Stimulated activated naive B cell treated with anti-CD40 and anti-IgM and Interleukin-4, amounts not matched to agents 10 μg/mL and 1 μg/mL and 100 μg/mL, for 72 hours (primary cell): Measurements from ENCODE around the gene PAFAH1B1.
"Not testable (repeated sequence)": the region's sequence is repeated elsewhere in the genome, so short reads cannot be mapped to it uniquely, and the experiment has no call there.

ENCODE experiments used
- ATAC-seq, 2 donors: fragments of 150-1000 bp; cut with Tn5 transposase; replicated peaks; 2 replicates each; pipeline ENCODE4 v1.10.0; 2021; ENCODE audit warnings: moderate library complexity in 1 of 2
- DNase-seq: peaks from one replicate; pipeline ENCODE4 v3.0.0; 2021
- H3K27ac Mint-ChIP-seq: one replicate; pipeline ENCODE4 v1.8.0; 2022; ENCODE audit warnings: mild to moderate bottlenecking, mixed read lengths
- H3K27me3 Mint-ChIP-seq, 2 donors: one replicate each; pipeline ENCODE4 v1.8.0; 2022; ENCODE audit warnings: mixed read lengths in 2 of 2
- H3K36me3 Mint-ChIP-seq, 2 donors: one replicate each; pipeline ENCODE4 v1.8.0; 2022; ENCODE audit warnings: mixed read lengths in 2 of 2, mild to moderate bottlenecking in 1 of 2
- H3K4me1 Mint-ChIP-seq, 2 donors: one replicate each; pipeline ENCODE4 v1.8.0; 2022; ENCODE audit warnings: mixed read lengths in 2 of 2, mild to moderate bottlenecking in 1 of 2
- H3K4me3 Mint-ChIP-seq, 2 donors: one replicate each; pipeline ENCODE4 v1.8.0; 2022; ENCODE audit warnings: mild to moderate bottlenecking in 2 of 2, mixed read lengths in 2 of 2, moderate library complexity in 1 of 2
- H3K9me3 Mint-ChIP-seq, 2 donors: one replicate each; pipeline ENCODE4 v1.8.0; 2022; ENCODE audit warnings: mixed read lengths in 2 of 2, mild to moderate bottlenecking in 1 of 2

The PAFAH1B1 gene

DNA sequence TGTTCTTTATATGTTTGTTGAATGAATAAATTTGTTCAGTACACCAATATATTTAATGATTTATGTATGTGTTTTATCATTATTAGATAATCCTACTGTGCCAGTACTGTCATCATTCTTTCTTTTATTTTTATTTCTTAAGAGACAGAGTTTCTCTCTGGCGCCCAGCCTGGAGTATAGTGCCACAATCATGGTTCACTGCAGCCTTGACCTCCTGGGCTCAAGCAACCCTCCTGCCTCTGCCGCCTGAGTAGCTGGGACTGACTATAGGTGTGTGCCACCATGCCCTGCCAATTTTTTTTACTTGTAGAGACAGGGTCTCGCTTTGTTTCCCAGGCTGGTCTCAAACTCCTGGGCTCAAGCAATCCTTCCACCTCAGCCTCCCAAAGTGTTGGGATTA, 41.8 kb downstream of the PAFAH1B1 start:
- Mint-ChIP-seq H3K9me3 (peaks cover 3 to 4% of the 10 kb centered on the region in 2 donors), H3K36me3 (peaks cover 20 to 28% of the 10 kb centered on the region in 2 donors), H3K27me3 (no peaks in the 10 kb centered on the region), H3K27ac (no peak overlapping the region), H3K4me1 (peaks cover 23 to 53% of the 10 kb centered on the region in 2 donors), H3K4me3 (no peak overlapping the region)
- no peak for DNase-seq
- ATAC-seq, result no peak

DNA sequence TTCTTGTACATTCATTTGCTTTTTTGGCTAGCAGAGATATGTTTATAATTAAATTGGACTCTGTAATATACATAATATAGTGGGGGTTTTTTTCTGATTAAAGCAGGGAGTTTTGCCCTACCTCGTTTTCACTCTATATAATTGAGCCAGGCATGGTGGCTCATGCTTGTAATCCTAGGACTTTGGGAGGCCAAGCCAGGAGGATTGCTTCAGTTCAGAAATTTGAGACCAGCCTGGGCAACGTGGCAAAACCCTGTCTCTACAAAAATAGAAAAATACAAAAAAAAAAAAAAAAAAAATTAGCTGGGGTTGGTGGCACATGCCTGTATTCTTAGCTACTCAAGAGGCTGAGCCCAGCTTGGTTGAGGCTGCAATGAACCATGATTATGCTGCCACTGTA, 42.2 kb downstream of the PAFAH1B1 start:
- Mint-ChIP-seq H3K9me3 (peaks cover 0 to under 1% of the 10 kb centered on the region in 2 donors), H3K4me3 (no peak overlapping the region), H3K27me3 (no peaks in the 10 kb centered on the region), H3K36me3 (peaks cover 20 to 28% of the 10 kb centered on the region in 2 donors), H3K27ac (no peak overlapping the region), H3K4me1 (peaks cover 19 to 49% of the 10 kb centered on the region in 2 donors)
- no peak for DNase-seq
- ATAC-seq, result no peak

DNA sequence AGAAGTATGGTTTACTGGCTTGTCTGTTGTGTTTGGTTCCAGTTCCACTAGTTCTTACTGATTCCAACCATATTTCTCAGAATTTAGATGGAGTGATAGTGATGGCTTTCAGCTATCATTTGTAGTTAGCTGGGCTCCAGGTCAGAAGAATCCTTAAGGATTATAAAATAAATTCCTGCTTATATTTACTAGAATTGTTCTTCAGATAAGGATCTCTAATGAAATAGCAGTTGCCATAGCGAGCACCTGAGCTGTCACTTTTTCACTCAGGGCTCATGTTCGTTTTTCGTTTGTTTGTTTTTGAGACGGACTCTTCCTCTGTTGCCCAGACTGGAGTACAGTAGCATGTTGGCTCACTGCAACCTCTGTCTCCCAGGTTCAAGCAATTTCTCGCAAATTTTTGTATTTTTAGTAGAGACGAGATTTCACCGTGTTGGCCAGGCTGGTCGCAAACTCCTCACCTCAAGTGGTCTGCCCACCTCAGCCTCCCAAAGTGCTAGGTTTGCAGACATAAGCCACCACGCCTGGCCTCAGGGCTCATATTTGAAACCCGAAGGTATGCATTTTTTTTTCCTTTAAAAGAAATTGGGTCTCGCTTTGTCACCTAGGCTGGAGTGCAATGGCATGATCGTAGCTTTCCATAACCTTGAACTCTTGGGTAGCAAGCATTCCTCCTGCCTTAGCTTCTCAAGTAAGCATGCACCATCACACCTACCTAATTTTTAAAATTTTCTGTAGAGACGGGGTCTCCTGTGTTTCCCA, 42.9 kb downstream of the PAFAH1B1 start:
- Mint-ChIP-seq H3K27ac (peak overlapping the region; percentile 33), H3K4me1 (peaks cover 21 to 48% of the 10 kb centered on the region in 2 donors), H3K27me3 (no peaks in the 10 kb centered on the region), H3K9me3 (no peaks in the 10 kb centered on the region), H3K4me3 (no peak overlapping the region), H3K36me3 (peaks cover 23 to 32% of the 10 kb centered on the region in 2 donors)
- ATAC-seq (no peak), DNase-seq (no peak)

- H3K4me1 Mint-ChIP-seq, result peaks cover 19 to 42% of the 10 kb centered on the region in 2 donors
- ATAC-seq (no peak), DNase-seq (no peak)
- H3K27me3 Mint-ChIP-seq, result no peaks in the 10 kb centered on the region
- peak overlapping the region; percentile 42 for H3K27ac Mint-ChIP-seq
- H3K9me3 Mint-ChIP-seq, result no peaks in the 10 kb centered on the region
- peaks cover 21 to 38% of the 10 kb centered on the region in 2 donors for H3K36me3 Mint-ChIP-seq
- H3K4me3 Mint-ChIP-seq, result no peak overlapping the region
Measured at GRCh38 chr17:2637422-2637821, 44.0 kb downstream of the PAFAH1B1 start.

DNA sequence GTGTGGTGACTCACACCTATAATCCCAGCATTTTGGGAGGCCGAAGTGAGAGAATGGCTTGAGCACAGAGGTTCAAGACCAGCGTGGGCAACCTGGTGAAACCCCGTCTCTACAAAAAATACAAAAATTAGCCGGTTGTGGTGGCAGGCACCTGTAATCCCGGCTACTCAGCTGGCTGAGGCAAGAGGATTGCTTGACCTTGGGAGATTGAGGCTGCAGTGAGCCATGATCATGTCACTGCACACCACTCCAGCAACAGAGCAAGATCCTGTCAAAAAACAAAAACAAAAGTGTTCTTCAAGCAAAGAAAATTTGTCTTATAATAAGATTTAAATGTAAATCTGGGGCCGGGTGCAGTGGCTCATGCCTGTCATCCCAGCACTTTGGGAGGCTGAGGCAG, 51.5 kb downstream of the PAFAH1B1 start:
- H3K27ac Mint-ChIP-seq, result peak overlapping the region; percentile 20
- peaks cover 37 to 56% of the 10 kb centered on the region in 2 donors for H3K36me3 Mint-ChIP-seq
- H3K4me3 Mint-ChIP-seq, result no peak overlapping the region
- peaks cover 7 to 23% of the 10 kb centered on the region in 2 donors for H3K4me1 Mint-ChIP-seq
- no peak for ATAC-seq
- H3K9me3 Mint-ChIP-seq, result no peaks in the 10 kb centered on the region
- H3K27me3 Mint-ChIP-seq, result no peaks in the 10 kb centered on the region
- DNase-seq, result no peak

- DNase-seq (no peak), ATAC-seq (peak; percentile 91 to 92)
- H3K9me3 Mint-ChIP-seq, result peaks cover 4 to 5% of the 10 kb centered on the region in 2 donors
- peak overlapping the region; percentile 59 for H3K27ac Mint-ChIP-seq
- peak overlapping the region in 1 of 2 donors; percentile 29 for H3K4me3 Mint-ChIP-seq
- peaks cover 35 to 51% of the 10 kb centered on the region in 2 donors for H3K36me3 Mint-ChIP-seq
- peaks cover 7 to 12% of the 10 kb centered on the region in 2 donors for H3K4me1 Mint-ChIP-seq
- no peaks in the 10 kb centered on the region for H3K27me3 Mint-ChIP-seq
Measured at GRCh38 chr17:2647957-2648356, 54.5 kb downstream of the PAFAH1B1 start.

- Mint-ChIP-seq H3K4me1 (peaks cover 7 to 14% of the 10 kb centered on the region in 2 donors), H3K27me3 (no peaks in the 10 kb centered on the region), H3K27ac (no peak overlapping the region), H3K4me3 (no peak overlapping the region), H3K36me3 (peaks cover 34 to 48% of the 10 kb centered on the region in 2 donors), H3K9me3 (peaks cover 4 to 5% of the 10 kb centered on the region in 2 donors)
- ATAC-seq (no peak), DNase-seq (no peak)
Measured at GRCh38 chr17:2649191-2649590, 55.7 kb downstream of the PAFAH1B1 start.

DNA sequence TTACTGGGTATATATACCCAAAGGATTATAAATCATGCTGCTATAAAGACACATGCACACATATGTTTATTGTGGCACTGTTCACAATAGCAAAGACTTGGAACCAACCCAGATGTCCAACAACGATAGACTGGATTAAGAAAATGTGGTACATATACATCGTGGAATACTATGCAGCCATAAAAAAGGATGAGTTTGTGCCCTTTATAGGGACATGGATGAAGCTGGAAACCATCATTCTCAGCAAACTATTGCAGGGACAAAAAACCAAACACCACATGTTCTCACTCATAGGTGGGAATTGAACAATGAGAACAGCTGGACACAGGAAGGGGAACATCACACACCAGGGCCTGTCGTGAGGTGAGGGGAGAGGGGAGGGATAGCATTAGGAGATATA, 59.5 kb downstream of the PAFAH1B1 start:
- H3K9me3 Mint-ChIP-seq, H3K27ac Mint-ChIP-seq, ATAC-seq, DNase-seq, H3K4me3 Mint-ChIP-seq, H3K27me3 Mint-ChIP-seq: not testable (repeated sequence)
- H3K36me3 Mint-ChIP-seq, result peaks cover 32 to 42% of the 10 kb centered on the region in 2 donors
- H3K4me1 Mint-ChIP-seq, result peaks cover 18 to 23% of the 10 kb centered on the region in 2 donors

DNA sequence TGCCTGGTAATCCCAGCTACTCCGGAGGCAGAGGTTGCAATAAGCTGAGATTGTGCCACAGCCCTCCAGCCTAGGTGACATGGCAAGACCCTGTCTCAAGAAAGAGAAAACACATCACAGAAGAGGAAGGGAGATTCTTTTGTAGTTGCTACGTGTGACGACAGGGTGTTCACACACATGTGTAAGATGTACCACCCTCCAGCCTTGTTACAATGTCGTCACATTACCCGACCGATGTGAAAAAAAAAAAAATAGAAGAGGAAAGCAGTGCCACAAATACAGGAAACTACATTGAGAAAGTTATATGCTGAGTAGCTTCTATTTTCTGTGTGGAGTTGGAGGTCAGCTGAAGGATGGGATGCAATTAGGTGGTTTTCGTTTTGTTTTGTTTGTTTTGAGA, 62.1 kb downstream of the PAFAH1B1 start:
- H3K9me3 Mint-ChIP-seq, result peaks cover 4 to 5% of the 10 kb centered on the region in 2 donors
- no peaks in the 10 kb centered on the region for H3K27me3 Mint-ChIP-seq
- DNase-seq (no peak), ATAC-seq (no peak)
- peaks cover 34 to 44% of the 10 kb centered on the region in 2 donors for H3K36me3 Mint-ChIP-seq
- H3K4me3 Mint-ChIP-seq, result no peak overlapping the region
- peaks cover 16 to 25% of the 10 kb centered on the region in 2 donors for H3K4me1 Mint-ChIP-seq
- no peak overlapping the region for H3K27ac Mint-ChIP-seq

- no peak for DNase-seq
- Mint-ChIP-seq H3K36me3 (peaks cover 35 to 46% of the 10 kb centered on the region in 2 donors), H3K9me3 (peaks cover 4 to 5% of the 10 kb centered on the region in 2 donors), H3K4me3 (no peak overlapping the region), H3K4me1 (peaks cover 24 to 28% of the 10 kb centered on the region in 2 donors), H3K27ac (no peak overlapping the region), H3K27me3 (no peaks in the 10 kb centered on the region)
- no peak for ATAC-seq
Measured at GRCh38 chr17:2656283-2656682, 62.8 kb downstream of the PAFAH1B1 start.

- not testable (repeated sequence) for H3K9me3 Mint-ChIP-seq, ATAC-seq, H3K27ac Mint-ChIP-seq, DNase-seq, H3K27me3 Mint-ChIP-seq, H3K4me3 Mint-ChIP-seq
- Mint-ChIP-seq H3K36me3 (peaks cover 17 to 33% of the 10 kb centered on the region in 2 donors), H3K4me1 (peaks cover 23 to 37% of the 10 kb centered on the region in 2 donors)
Measured at GRCh38 chr17:2659337-2659736, 65.9 kb downstream of the PAFAH1B1 start.

DNA sequence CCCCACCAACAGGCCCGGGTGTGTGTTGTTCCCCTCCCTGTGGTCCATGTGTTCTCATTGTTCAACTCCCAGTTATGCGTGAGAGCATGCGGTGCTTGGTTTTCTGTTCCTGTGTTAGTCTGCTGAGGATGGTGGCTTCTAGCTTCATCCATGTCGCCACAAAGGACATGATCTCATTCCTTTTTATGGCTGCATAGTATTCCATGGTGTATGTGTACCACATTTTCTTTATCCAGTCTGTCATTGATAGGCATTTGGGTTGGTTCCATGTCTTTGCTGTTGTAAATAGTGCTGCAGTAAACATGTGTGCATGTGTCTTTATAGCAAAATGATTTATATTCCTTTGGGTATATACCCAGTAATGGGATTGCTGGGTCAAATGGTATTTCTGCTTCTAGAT, 67.0 kb downstream of the PAFAH1B1 start:
- not testable (repeated sequence) for DNase-seq, H3K4me3 Mint-ChIP-seq, ATAC-seq, H3K27me3 Mint-ChIP-seq, H3K27ac Mint-ChIP-seq, H3K9me3 Mint-ChIP-seq
- peaks cover 23 to 35% of the 10 kb centered on the region in 2 donors for H3K4me1 Mint-ChIP-seq
- peaks cover 16 to 32% of the 10 kb centered on the region in 2 donors for H3K36me3 Mint-ChIP-seq

- H3K4me3 Mint-ChIP-seq, result no peak overlapping the region
- peaks cover 35 to 54% of the 10 kb centered on the region in 2 donors for H3K36me3 Mint-ChIP-seq
- H3K27ac Mint-ChIP-seq, result no peak overlapping the region
- H3K27me3 Mint-ChIP-seq, result no peaks in the 10 kb centered on the region
- peaks cover 3 to 6% of the 10 kb centered on the region in 2 donors for H3K4me1 Mint-ChIP-seq
- DNase-seq (no peak), ATAC-seq (no peak)
- peaks cover 1 to 4% of the 10 kb centered on the region in 2 donors for H3K9me3 Mint-ChIP-seq
Measured at GRCh38 chr17:2672026-2672425, 78.6 kb downstream of the PAFAH1B1 start.

- H3K4me3 Mint-ChIP-seq, H3K27me3 Mint-ChIP-seq, H3K9me3 Mint-ChIP-seq, H3K4me1 Mint-ChIP-seq, H3K27ac Mint-ChIP-seq, ATAC-seq, DNase-seq: not testable (repeated sequence)
- peaks cover 32 to 49% of the 10 kb centered on the region in 2 donors for H3K36me3 Mint-ChIP-seq
Measured at GRCh38 chr17:2679247-2679646, 85.8 kb downstream of the PAFAH1B1 start.

DNA sequence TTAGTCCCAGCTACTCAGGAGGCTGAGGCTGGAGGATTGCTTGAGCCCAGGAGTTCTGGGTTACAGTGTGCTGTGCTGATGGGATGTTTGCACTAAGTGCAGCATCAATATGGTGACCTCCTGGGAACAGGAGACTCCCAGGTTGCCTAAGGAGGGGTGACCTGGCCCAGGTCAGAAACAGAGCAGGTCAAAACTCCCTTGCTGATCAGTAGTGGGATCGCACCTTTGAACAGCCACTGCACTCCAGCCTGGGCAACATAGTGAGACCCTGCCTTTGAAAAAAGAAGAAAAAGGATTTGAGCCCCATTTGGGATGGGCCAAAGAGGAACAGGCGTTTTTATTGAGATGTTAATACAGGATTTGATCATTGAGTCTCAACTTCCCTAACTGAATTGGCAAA, 87.5 kb downstream of the PAFAH1B1 start:
- Mint-ChIP-seq H3K9me3 (no peaks in the 10 kb centered on the region), H3K27me3 (no peaks in the 10 kb centered on the region), H3K4me1 (peaks cover 0 to 2% of the 10 kb centered on the region in 2 donors), H3K27ac (peak overlapping the region; percentile 14), H3K36me3 (peaks cover 28 to 42% of the 10 kb centered on the region in 2 donors), H3K4me3 (no peak overlapping the region)
- no peak for ATAC-seq
- DNase-seq, result no peak
